Choroid plexus epithelial cell (primary cell): ENCODE measurements around the gene SATB2.

Experiments
- DNase-seq: peaks from one replicate; pipeline ENCODE4 v3.0.0-alpha.2; 2010; ENCODE audit warnings: low read depth
- H3K4me3 ChIP-seq: 2 replicates; pipeline ENCODE4 v1.5.1; 2011; ENCODE audit warnings: low read depth, mild to moderate bottlenecking, control low read depth, low read length, moderate library complexity
- CTCF ChIP-seq: conservative IDR thresholded peaks from 2 replicates; pipeline ENCODE4 v1.5.1; 2011; ENCODE audit warnings: low read depth, mild to moderate bottlenecking, control low read depth, inconsistent platforms, low read length, moderate library complexity

SATB2 gene

GRCh38 chr2:199488772-199489400 is 31.1 kb upstream of the SATB2 start:
- TF ChIP-seq CTCF: peak; percentile 99
- no peak overlapping the region for H3K4me3 ChIP-seq
- DNase-seq: peak; percentile 81

- H3K4me3 ChIP-seq: no peak overlapping the region
- DNase-seq: peak; percentile 68
- peak; percentile 88 for TF ChIP-seq CTCF
Measured at GRCh38 chr2:199485732-199486335, 28.1 kb upstream of the SATB2 start.

- peak; percentile 35 for TF ChIP-seq CTCF
- H3K4me3 ChIP-seq: no peak overlapping the region
- peak; percentile 13 for DNase-seq
Measured at GRCh38 chr2:199484927-199485326, 27.2 kb upstream of the SATB2 start.

GRCh38 chr2:199480966-199481365 is 23.2 kb upstream of the SATB2 start:
- no peak overlapping the region for H3K4me3 ChIP-seq
- DNase-seq: no peak

GRCh38 chr2:199477277-199477834 is 19.6 kb upstream of the SATB2 start:
- no peak for TF ChIP-seq CTCF
- no peak for DNase-seq
- no peak overlapping the region for H3K4me3 ChIP-seq

More at GRCh38 chr2:199480966-199481365, 23.2 kb upstream of the SATB2 start:
- TF ChIP-seq CTCF: no peak

- no peak overlapping the region for H3K4me3 ChIP-seq
- peak; percentile 42 for DNase-seq
Measured at GRCh38 chr2:199471443-199472057, 13.8 kb upstream of the SATB2 start.

More at GRCh38 chr2:199471443-199472057, 13.8 kb upstream of the SATB2 start:
- TF ChIP-seq CTCF: peak; percentile 72
